ENCODE results near the gene RNF7. TPM values are rescaled to one million over a fixed set of nuclear protein-coding genes. Genes with fewer than 3 reads are reported as not detected.

Gene RNF7
- total RNA-seq, 5 donors from 2014 or later (not counting 1 experiment from before 2014, with no cell fraction given), result 53.5 to 61.2 (median 55.5) TPM

DNA sequence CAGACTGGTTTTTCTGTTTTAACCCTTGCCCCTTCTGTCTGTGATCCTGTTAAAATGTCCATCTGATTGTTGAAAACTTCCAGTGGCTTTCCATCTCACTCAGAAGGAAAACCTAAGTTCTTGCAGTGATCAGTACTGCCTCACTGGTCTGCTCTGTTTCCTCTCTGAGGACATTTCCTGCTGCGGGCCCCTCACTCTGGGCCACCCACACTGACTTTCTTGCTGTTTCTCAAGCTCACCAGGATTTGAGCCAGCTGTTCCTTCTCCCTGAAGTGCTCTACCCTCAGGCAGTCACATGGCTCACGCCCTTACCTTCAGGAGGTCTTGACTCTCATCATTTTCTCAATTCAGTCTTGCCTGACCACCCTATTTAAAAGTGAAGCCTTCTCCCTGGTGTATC lies 26.9 kb downstream of the RNF7 start:
- CTCF ChIA-PET, result no interaction called here
- Mint-ChIP-seq H3K27ac (no peak overlapping the region), H3K4me1 (peaks cover 0 to 15% (median 0%) of the 10 kb centered on the region in 3 donors), H3K36me3 (peaks cover 8% of the 10 kb centered on the region), H3K4me3 (no peak overlapping the region), H3K27me3 (no peaks in the 10 kb centered on the region), H3K9me3 (no peaks in the 10 kb centered on the region)
- Histone ChIP-seq H3K9me3 (no peaks in the 10 kb centered on the region), H3K27me3 (replicated peaks in 1 of 2; ENCODE audit: control insufficient read depth in 2 of 2, extremely low read depth in 1 of 2, insufficient read depth in 2 of 2, low read length in 1 of 2) (no peaks in the 10 kb centered on the region), H3K4me3 (ENCODE audit: control insufficient read depth in 1 of 2, extremely low read depth in 1 of 2, low read length in 1 of 2) (no peak overlapping the region), H3K27ac (ENCODE audit: low read length) (no peak overlapping the region), H3K4me1 (ENCODE audit: control insufficient read depth in 1 of 2, extremely low read depth in 1 of 2, insufficient read depth in 2 of 2, low read length in 2 of 2) (no peaks in the 10 kb centered on the region), H3K36me3 (ENCODE audit: control insufficient read depth in 2 of 2, extremely low read depth in 1 of 2, insufficient read depth in 1 of 2, low read length in 1 of 2) (no peaks in the 10 kb centered on the region)
- POLR2A ChIA-PET, result no interaction called here
- ATAC-seq (replicated peaks in 1 of 4) (no peak), DNase-seq (no peak)
- WGBS (ENCODE audit: insufficient coverage), result 94% methylated on average over 2 of the region's 2 CpGs

DNA sequence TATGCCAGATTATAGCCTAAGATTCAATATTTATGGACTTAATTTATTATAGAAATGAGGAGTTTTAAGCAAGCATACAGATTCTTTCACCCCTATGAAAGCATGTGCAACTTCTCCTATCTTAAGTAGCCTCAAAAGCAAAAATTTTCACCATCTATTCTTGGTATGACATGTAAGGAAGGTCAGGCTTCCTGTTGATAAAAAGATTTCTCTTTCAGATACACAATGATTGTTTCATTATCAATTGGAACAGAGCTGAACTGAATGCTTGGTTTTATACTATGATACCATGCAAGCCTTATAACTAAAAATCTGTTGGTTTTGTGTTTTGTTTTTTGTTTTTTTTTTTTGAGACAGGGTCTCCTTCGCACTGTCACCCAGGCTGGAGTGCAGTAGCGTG lies 29.0 kb downstream of the RNF7 start:
- no peaks in the 10 kb centered on the region for H3K9me3 Mint-ChIP-seq
- CTCF ChIA-PET, result no interaction called here

GRCh38 chr3:141769221-141769894 lies 31.3 kb downstream of the RNF7 start:
- no peaks in the 10 kb centered on the region for H3K9me3 ChIP-seq
- POLR2A ChIA-PET, result no interaction called here
- H3K27me3 ChIP-seq (replicated peaks in 1 of 2; ENCODE audit: control insufficient read depth in 2 of 2, extremely low read depth in 1 of 2, insufficient read depth in 2 of 2, low read length in 1 of 2), result no peaks in the 10 kb centered on the region
- no peak overlapping the region for H3K4me3 ChIP-seq (ENCODE audit: control insufficient read depth in 1 of 2, extremely low read depth in 1 of 2, low read length in 1 of 2)
- H3K4me1 ChIP-seq (ENCODE audit: control insufficient read depth in 1 of 2, extremely low read depth in 1 of 2, insufficient read depth in 2 of 2, low read length in 2 of 2), result no peaks in the 10 kb centered on the region
- CTCF ChIA-PET, result no interaction called here
- no peaks in the 10 kb centered on the region for H3K36me3 ChIP-seq (ENCODE audit: control insufficient read depth in 2 of 2, extremely low read depth in 1 of 2, insufficient read depth in 1 of 2, low read length in 1 of 2)
- DNase-seq (no peak), ATAC-seq (replicated peaks in 1 of 4) (no peak)
- Mint-ChIP-seq H3K36me3 (peaks cover 8% of the 10 kb centered on the region), H3K27me3 (no peaks in the 10 kb centered on the region), H3K9me3 (no peaks in the 10 kb centered on the region), H3K4me3 (no peak overlapping the region), H3K4me1 (peaks cover 0 to 15% (median 0%) of the 10 kb centered on the region in 3 donors), H3K27ac (no peak overlapping the region)
- no peak overlapping the region for H3K27ac ChIP-seq (ENCODE audit: low read length)
- WGBS (ENCODE audit: insufficient coverage), result 80% methylated on average over 3 of the region's 6 CpGs

More for the DNA sequence above, 29.0 kb downstream of the RNF7 start:
- peaks cover 8% of the 10 kb centered on the region for H3K36me3 Mint-ChIP-seq
- no peak overlapping the region for H3K4me3 Mint-ChIP-seq
- DNase-seq (no peak), ATAC-seq (replicated peaks in 1 of 4) (no peak)
- Histone ChIP-seq H3K9me3 (no peaks in the 10 kb centered on the region), H3K27me3 (replicated peaks in 1 of 2; ENCODE audit: control insufficient read depth in 2 of 2, extremely low read depth in 1 of 2, insufficient read depth in 2 of 2, low read length in 1 of 2) (no peaks in the 10 kb centered on the region), H3K27ac (ENCODE audit: low read length) (no peak overlapping the region), H3K4me1 (ENCODE audit: control insufficient read depth in 1 of 2, extremely low read depth in 1 of 2, insufficient read depth in 2 of 2, low read length in 2 of 2) (no peaks in the 10 kb centered on the region), H3K4me3 (ENCODE audit: control insufficient read depth in 1 of 2, extremely low read depth in 1 of 2, low read length in 1 of 2) (no peak overlapping the region), H3K36me3 (ENCODE audit: control insufficient read depth in 2 of 2, extremely low read depth in 1 of 2, insufficient read depth in 1 of 2, low read length in 1 of 2) (no peaks in the 10 kb centered on the region)
- POLR2A ChIA-PET, result interaction anchor here in 1 of 2 donors (1.1 kb wide), 1 partner anchor 515 kb away, joined by 4 read pairs; no protein-coding TSS in a partner anchor
- H3K27me3 Mint-ChIP-seq, result no peaks in the 10 kb centered on the region
- WGBS (ENCODE audit: insufficient coverage), result no CpG with 5 or more reads among the region's 2 CpGs
- no peak overlapping the region for H3K27ac Mint-ChIP-seq
- peaks cover 0 to 15% (median 0%) of the 10 kb centered on the region in 3 donors for H3K4me1 Mint-ChIP-seq

GRCh38 chr3:141773676-141774075 lies 35.6 kb downstream of the RNF7 start:
- H3K27ac ChIP-seq (ENCODE audit: low read length), result no peak overlapping the region
- H3K4me3 ChIP-seq (ENCODE audit: control insufficient read depth in 1 of 2, extremely low read depth in 1 of 2, low read length in 1 of 2), result no peak overlapping the region
- ATAC-seq (replicated peaks in 1 of 4), result no peak
- H3K9me3 Mint-ChIP-seq, result no peaks in the 10 kb centered on the region
- no peak overlapping the region for H3K4me3 Mint-ChIP-seq
- H3K4me1 ChIP-seq (ENCODE audit: control insufficient read depth in 1 of 2, extremely low read depth in 1 of 2, insufficient read depth in 2 of 2, low read length in 2 of 2), result no peaks in the 10 kb centered on the region
- H3K27me3 Mint-ChIP-seq, result no peaks in the 10 kb centered on the region
- peaks cover 0 to 10% (median 0%) of the 10 kb centered on the region in 3 donors for H3K4me1 Mint-ChIP-seq
- H3K36me3 ChIP-seq (ENCODE audit: control insufficient read depth in 2 of 2, extremely low read depth in 1 of 2, insufficient read depth in 1 of 2, low read length in 1 of 2), result no peaks in the 10 kb centered on the region
- 95% methylated on average over 4 of the region's 6 CpGs for WGBS (ENCODE audit: insufficient coverage)
- ChIA-PET POLR2A (no interaction called here), CTCF (no interaction called here)
- H3K36me3 Mint-ChIP-seq, result peaks cover 1% of the 10 kb centered on the region
- DNase-seq, result no peak
- H3K9me3 ChIP-seq, result no peaks in the 10 kb centered on the region
- H3K27me3 ChIP-seq (replicated peaks in 1 of 2; ENCODE audit: control insufficient read depth in 2 of 2, extremely low read depth in 1 of 2, insufficient read depth in 2 of 2, low read length in 1 of 2), result no peaks in the 10 kb centered on the region
- H3K27ac Mint-ChIP-seq, result no peak overlapping the region

- Mint-ChIP-seq H3K27ac (no peak overlapping the region), H3K4me3 (no peak overlapping the region), H3K4me1 (no peaks in the 10 kb centered on the region), H3K27me3 (no peaks in the 10 kb centered on the region), H3K36me3 (no peaks in the 10 kb centered on the region), H3K9me3 (no peaks in the 10 kb centered on the region)
- POLR2A ChIA-PET, result no interaction called here
- CTCF ChIA-PET, result no interaction called here
- Histone ChIP-seq H3K36me3 (ENCODE audit: control insufficient read depth in 2 of 2, extremely low read depth in 1 of 2, insufficient read depth in 1 of 2, low read length in 1 of 2) (no peaks in the 10 kb centered on the region), H3K27me3 (replicated peaks in 1 of 2; ENCODE audit: control insufficient read depth in 2 of 2, extremely low read depth in 1 of 2, insufficient read depth in 2 of 2, low read length in 1 of 2) (no peaks in the 10 kb centered on the region), H3K4me1 (ENCODE audit: control insufficient read depth in 1 of 2, extremely low read depth in 1 of 2, insufficient read depth in 2 of 2, low read length in 2 of 2) (no peaks in the 10 kb centered on the region), H3K9me3 (no peaks in the 10 kb centered on the region), H3K4me3 (ENCODE audit: control insufficient read depth in 1 of 2, extremely low read depth in 1 of 2, low read length in 1 of 2) (no peak overlapping the region), H3K27ac (ENCODE audit: low read length) (no peak overlapping the region)
- ATAC-seq (replicated peaks in 1 of 4), result no peak
- no peak for DNase-seq
- 91% methylated on average over 11 of the region's 14 CpGs for WGBS (ENCODE audit: insufficient coverage)
Measured at GRCh38 chr3:141776376-141776775, 38.3 kb downstream of the RNF7 start.

DNA sequence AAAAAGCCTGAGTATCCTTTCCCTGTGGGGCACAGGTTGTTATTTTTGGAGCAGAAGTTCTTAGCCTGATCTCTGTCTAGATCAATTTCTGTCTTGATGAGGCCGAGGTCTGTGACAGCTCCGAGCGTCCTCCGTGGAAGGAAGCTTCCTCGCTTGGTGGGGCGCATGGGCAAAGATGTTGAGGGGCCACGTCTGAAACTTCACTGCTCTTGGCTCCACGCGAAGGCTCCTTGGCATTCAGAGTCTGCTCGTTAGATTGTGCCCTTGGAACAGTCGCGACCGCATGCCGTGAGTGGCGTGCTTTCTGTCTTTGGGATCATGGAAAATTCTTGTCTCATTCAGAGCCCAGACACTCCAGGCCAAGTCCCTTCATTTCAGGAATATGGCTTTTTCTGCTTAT lies 38.8 kb downstream of the RNF7 start:
- CTCF ChIA-PET, result no interaction called here
- Histone ChIP-seq H3K4me3 (ENCODE audit: control insufficient read depth in 1 of 2, extremely low read depth in 1 of 2, low read length in 1 of 2) (no peak overlapping the region), H3K36me3 (ENCODE audit: control insufficient read depth in 2 of 2, extremely low read depth in 1 of 2, insufficient read depth in 1 of 2, low read length in 1 of 2) (no peaks in the 10 kb centered on the region), H3K4me1 (ENCODE audit: control insufficient read depth in 1 of 2, extremely low read depth in 1 of 2, insufficient read depth in 2 of 2, low read length in 2 of 2) (no peaks in the 10 kb centered on the region), H3K27ac (ENCODE audit: low read length) (no peak overlapping the region), H3K9me3 (no peaks in the 10 kb centered on the region), H3K27me3 (replicated peaks in 1 of 2; ENCODE audit: control insufficient read depth in 2 of 2, extremely low read depth in 1 of 2, insufficient read depth in 2 of 2, low read length in 1 of 2) (no peaks in the 10 kb centered on the region)
- POLR2A ChIA-PET, result no interaction called here
- WGBS (ENCODE audit: insufficient coverage), result 95% methylated on average over 15 of the region's 15 CpGs
- Mint-ChIP-seq H3K4me3 (no peak overlapping the region), H3K36me3 (no peaks in the 10 kb centered on the region), H3K4me1 (no peaks in the 10 kb centered on the region), H3K27me3 (no peaks in the 10 kb centered on the region), H3K27ac (no peak overlapping the region), H3K9me3 (no peaks in the 10 kb centered on the region)
- ATAC-seq (replicated peaks in 1 of 4) (no peak), DNase-seq (no peak)

All from T-cell (primary cell).